Gastroesophageal sphincter (tissue), 3 donors: Measurements from ENCODE around the gene DRD2.

Experiments used
- EP300 ChIP-seq: sonication (generic); formaldehyde crosslinking; IDR thresholded peaks from one replicate; pipeline ENCODE4 v1.6.1; 2017; ENCODE audit warnings: antibody characterized with exemption, mild to moderate bottlenecking
- POLR2A ChIP-seq, 2 donors: fragments of 450-650 bp; IDR thresholded peaks; one replicate each; pipeline ENCODE4 v1.6.1; 2017; ENCODE audit warnings: antibody characterized with exemption in 2 of 2, mild to moderate bottlenecking in 2 of 2, moderate library complexity in 1 of 2
- TF ChIP-seq, protein P1 (sequence below), 4 experiments: fragments of 200-600 bp in 2 of 4; fragments of 450-650 bp in 2 of 4; sonication (generic) in 1 of 4; IDR thresholded peaks; one replicate each; pipeline ENCODE4 v1.5.1; 2017 to 2019; ENCODE audit warnings: antibody characterized with exemption in 4 of 4, mild to moderate bottlenecking in 2 of 4, moderate library complexity in 2 of 4

- TF ChIP-seq, protein P1, sequence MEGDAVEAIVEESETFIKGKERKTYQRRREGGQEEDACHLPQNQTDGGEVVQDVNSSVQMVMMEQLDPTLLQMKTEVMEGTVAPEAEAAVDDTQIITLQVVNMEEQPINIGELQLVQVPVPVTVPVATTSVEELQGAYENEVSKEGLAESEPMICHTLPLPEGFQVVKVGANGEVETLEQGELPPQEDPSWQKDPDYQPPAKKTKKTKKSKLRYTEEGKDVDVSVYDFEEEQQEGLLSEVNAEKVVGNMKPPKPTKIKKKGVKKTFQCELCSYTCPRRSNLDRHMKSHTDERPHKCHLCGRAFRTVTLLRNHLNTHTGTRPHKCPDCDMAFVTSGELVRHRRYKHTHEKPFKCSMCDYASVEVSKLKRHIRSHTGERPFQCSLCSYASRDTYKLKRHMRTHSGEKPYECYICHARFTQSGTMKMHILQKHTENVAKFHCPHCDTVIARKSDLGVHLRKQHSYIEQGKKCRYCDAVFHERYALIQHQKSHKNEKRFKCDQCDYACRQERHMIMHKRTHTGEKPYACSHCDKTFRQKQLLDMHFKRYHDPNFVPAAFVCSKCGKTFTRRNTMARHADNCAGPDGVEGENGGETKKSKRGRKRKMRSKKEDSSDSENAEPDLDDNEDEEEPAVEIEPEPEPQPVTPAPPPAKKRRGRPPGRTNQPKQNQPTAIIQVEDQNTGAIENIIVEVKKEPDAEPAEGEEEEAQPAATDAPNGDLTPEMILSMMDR (IDR thresholded peaks at IDR 0.05): no peak
- TF ChIP-seq POLR2A (IDR thresholded peaks at IDR 0.05) (no peak), EP300 (no peak)
These were observed 82.8 kb downstream of the DRD2 start for GRCh38 chr11:113392236-113392921.
